Hepatocyte (in vitro differentiated cells): ENCODE measurements around the gene GLYATL2. TPM values are rescaled to one million over a fixed set of nuclear protein-coding genes. Genes with fewer than 3 reads are reported as not detected.

Experiments
- DNase-seq: peaks from one replicate; pipeline ENCODE4 v3.0.0-alpha.2; 2016; ENCODE audit warnings: low spot score
- H2AFZ ChIP-seq: fragments of 200-600 bp; sonication (generic); 2 replicates; pipeline ENCODE4 v1.6.0; 2016; ENCODE audit warnings: antibody characterized with exemption, mild to moderate bottlenecking
- H3K27ac ChIP-seq: fragments of 200-600 bp; sonication (generic); 2 replicates; pipeline ENCODE4 v1.5.1; 2016; ENCODE audit warnings: mild to moderate bottlenecking
- H3K27me3 ChIP-seq: fragments of 200-600 bp; sonication (generic); 2 replicates; pipeline ENCODE4 v1.6.1; 2016
- H3K36me3 ChIP-seq: fragments of 200-600 bp; sonication (generic); replicated peaks from 2 replicates; pipeline ENCODE4 v1.5.1; 2016; ENCODE audit warnings: low read depth; ENCODE audit not compliant: insufficient read depth
- H3K4me1 ChIP-seq: fragments of 200-600 bp; sonication (generic); 2 replicates; pipeline ENCODE4 v1.5.1; 2016; ENCODE audit warnings: mild to moderate bottlenecking, moderate library complexity; ENCODE audit not compliant: insufficient read depth
- H3K4me2 ChIP-seq: fragments of 200-600 bp; sonication (generic); 2 replicates; pipeline ENCODE4 v1.6.0; 2016
- H3K4me3 ChIP-seq: fragments of 200-600 bp; sonication (generic); 2 replicates; pipeline ENCODE4 v1.5.1; 2016; ENCODE audit warnings: mild to moderate bottlenecking
- H3K79me2 ChIP-seq: fragments of 200-600 bp; sonication (generic); 2 replicates; pipeline ENCODE4 v1.6.0; 2017; ENCODE audit warnings: mild to moderate bottlenecking
- H3K9me2 ChIP-seq: fragments of 200-600 bp; sonication (generic); replicated peaks from 2 replicates; pipeline ENCODE4 v1.6.0; 2017; ENCODE audit warnings: mild to moderate bottlenecking; ENCODE audit not compliant: insufficient read depth
- H3K9me3 ChIP-seq: fragments of 200-600 bp; sonication (generic); 2 replicates; pipeline ENCODE4 v1.5.1; 2016; ENCODE audit warnings: low read depth, mild to moderate bottlenecking
- H4K20me1 ChIP-seq: fragments of 200-600 bp; sonication (generic); 2 replicates; pipeline ENCODE4 v1.6.0; 2016; ENCODE audit warnings: mild to moderate bottlenecking; ENCODE audit not compliant: insufficient read depth, poor library complexity, severe bottlenecking
- EZH2 ChIP-seq: fragments of 200-600 bp; sonication (generic); IDR thresholded peaks from 2 replicates; pipeline ENCODE4 v1.6.1; 2016; ENCODE audit warnings: antibody characterized with exemption, mild to moderate bottlenecking, borderline replicate concordance
- EZH2phosphoT487 ChIP-seq: fragments of 200-600 bp; sonication (generic); IDR thresholded peaks from one replicate; pipeline ENCODE4 v1.6.1; 2018; ENCODE audit warnings: antibody characterized with exemption, mild to moderate bottlenecking, low read depth, moderate library complexity; ENCODE audit not compliant: unreplicated experiment, severe bottlenecking
- WGBS: methylation state at CpG from one replicate; pipeline ENCODE4 v1.1.6; 2016; ENCODE audit warnings: low lambda C conversion rate; ENCODE audit errors: missing lambda C conversion rate; 5-methylcytosine and 5-hydroxymethylcytosine counted together
- polyA plus RNA-seq: library from polyadenylated mRNA; unstranded; fragments of >200 nt; fragmentation: Nextera tagmentation; extraction: Ambion mirVana; gene quantifications from 2 replicates; pipeline ENCODE4 v1.2.1, GENCODE V29; 2016
- total RNA-seq: library from RNA; depleted of rRNA; stranded (reverse); fragments of >200 nt; gene quantifications from 2 replicates; pipeline ENCODE4 v1.2.3, GENCODE V29; 2014
- TF ChIP-seq, protein P1 (sequence below): fragments of 200-600 bp; sonication (generic); IDR thresholded peaks from 2 replicates; pipeline ENCODE4 v1.5.1; 2016; ENCODE audit warnings: antibody characterized with exemption, mild to moderate bottlenecking; ENCODE audit not compliant: poor library complexity

Gene GLYATL2
- total and polyA plus RNA-seq, 2 experiments from 2014 or later = 0.90 TPM; not detected in 1

DNA sequence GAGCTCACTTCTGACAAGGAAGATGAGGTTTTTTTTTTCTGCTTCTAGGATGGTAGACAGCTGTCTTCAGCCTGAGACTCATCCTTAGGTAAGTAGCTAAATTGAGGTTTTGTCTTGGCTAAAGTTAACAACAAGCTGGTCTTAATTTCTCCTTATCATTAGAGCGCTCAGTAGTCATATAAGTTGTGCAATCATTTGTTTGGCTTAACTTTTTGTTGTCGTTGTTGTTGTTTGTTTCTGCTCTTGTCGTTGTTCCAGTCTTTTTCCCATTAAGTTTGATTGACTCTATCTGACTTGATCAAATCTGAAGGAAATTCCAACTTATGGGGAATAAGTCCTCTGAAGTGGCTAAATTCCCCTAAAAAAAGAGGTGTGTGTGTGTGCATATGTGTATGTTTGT, 33.0 kb downstream of the GLYATL2 start:
- Histone ChIP-seq H3K27ac (no peak overlapping the region), H3K4me2 (no peak overlapping the region), H3K4me3 (no peak overlapping the region), H3K36me3 (no peaks in the 10 kb centered on the region), H3K79me2 (no peaks in the 10 kb centered on the region), H2AFZ (no peak overlapping the region), H4K20me1 (no peaks in the 10 kb centered on the region), H3K4me1 (no peaks in the 10 kb centered on the region), H3K27me3 (no peaks in the 10 kb centered on the region), H3K9me2 (no peaks in the 10 kb centered on the region), H3K9me3 (peaks cover 15% of the 10 kb centered on the region)
- TF ChIP-seq EZH2phosphoT487 (no peak), EZH2 (no peak)
- TF ChIP-seq, protein P1, sequence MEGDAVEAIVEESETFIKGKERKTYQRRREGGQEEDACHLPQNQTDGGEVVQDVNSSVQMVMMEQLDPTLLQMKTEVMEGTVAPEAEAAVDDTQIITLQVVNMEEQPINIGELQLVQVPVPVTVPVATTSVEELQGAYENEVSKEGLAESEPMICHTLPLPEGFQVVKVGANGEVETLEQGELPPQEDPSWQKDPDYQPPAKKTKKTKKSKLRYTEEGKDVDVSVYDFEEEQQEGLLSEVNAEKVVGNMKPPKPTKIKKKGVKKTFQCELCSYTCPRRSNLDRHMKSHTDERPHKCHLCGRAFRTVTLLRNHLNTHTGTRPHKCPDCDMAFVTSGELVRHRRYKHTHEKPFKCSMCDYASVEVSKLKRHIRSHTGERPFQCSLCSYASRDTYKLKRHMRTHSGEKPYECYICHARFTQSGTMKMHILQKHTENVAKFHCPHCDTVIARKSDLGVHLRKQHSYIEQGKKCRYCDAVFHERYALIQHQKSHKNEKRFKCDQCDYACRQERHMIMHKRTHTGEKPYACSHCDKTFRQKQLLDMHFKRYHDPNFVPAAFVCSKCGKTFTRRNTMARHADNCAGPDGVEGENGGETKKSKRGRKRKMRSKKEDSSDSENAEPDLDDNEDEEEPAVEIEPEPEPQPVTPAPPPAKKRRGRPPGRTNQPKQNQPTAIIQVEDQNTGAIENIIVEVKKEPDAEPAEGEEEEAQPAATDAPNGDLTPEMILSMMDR = no peak
- DNase-seq = no peak
- 62% methylated on average over 3 of the region's 3 CpGs for WGBS

DNA sequence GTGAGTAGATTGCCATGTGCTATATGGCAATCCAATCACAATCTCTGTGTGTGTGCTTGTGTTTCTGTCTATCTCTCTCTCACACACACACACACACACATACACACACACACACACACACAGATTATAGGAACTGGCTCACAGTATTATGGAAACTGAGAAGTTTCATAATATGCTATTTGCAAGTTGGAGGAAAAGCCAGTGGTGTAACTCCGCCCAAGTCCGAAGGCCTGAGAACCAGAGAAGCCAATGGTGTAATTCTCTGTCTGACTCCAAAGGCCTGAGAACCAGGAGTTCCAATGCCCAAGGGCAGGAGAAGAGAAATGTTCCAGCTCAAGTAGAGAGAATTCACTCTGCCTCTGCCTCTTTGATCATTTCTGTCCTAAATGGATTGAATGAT, 37.2 kb downstream of the GLYATL2 start:
- H3K4me2 ChIP-seq = no peak overlapping the region
- H3K27ac ChIP-seq = no peak overlapping the region
- 91% methylated on average over 2 of the region's 2 CpGs for WGBS

DNA sequence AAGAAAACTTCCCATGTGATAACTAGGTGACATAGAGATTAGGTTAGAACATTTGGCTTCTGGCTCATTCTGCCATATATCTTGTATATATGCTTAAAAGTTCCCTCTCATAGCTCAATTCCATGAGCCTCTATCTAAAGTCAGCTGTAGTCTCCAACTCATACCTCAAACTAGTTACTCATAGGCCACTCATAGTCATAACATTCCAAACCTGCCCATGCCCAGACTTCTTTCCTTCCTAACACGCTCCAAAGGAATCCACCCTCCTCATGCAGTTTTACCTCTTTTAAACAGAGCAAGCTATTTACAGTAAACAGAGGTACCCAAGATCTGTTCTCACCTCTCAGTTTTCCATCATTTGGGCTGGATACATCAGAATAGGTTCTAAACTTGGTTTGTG, 39.4 kb downstream of the GLYATL2 start:
- Histone ChIP-seq H3K9me2 (no peaks in the 10 kb centered on the region), H3K36me3 (no peaks in the 10 kb centered on the region), H3K4me2 (no peak overlapping the region), H4K20me1 (no peaks in the 10 kb centered on the region), H3K4me3 (no peak overlapping the region), H3K4me1 (no peaks in the 10 kb centered on the region), H3K79me2 (no peaks in the 10 kb centered on the region), H3K27me3 (no peaks in the 10 kb centered on the region), H3K9me3 (no peaks in the 10 kb centered on the region), H3K27ac (no peak overlapping the region), H2AFZ (no peak overlapping the region)
- no peak for DNase-seq
- WGBS = 86% methylated on average over 1 of the region's 1 CpG
- TF ChIP-seq EZH2phosphoT487 (no peak), EZH2 (no peak)
- TF ChIP-seq, protein P1 = no peak

More for the DNA sequence above, 37.2 kb downstream of the GLYATL2 start:
- Histone ChIP-seq H3K9me3 (no peaks in the 10 kb centered on the region), H3K9me2 (no peaks in the 10 kb centered on the region), H3K36me3 (no peaks in the 10 kb centered on the region), H2AFZ (no peak overlapping the region), H3K4me1 (no peaks in the 10 kb centered on the region), H3K4me3 (no peak overlapping the region), H3K79me2 (no peaks in the 10 kb centered on the region), H3K27me3 (no peaks in the 10 kb centered on the region), H4K20me1 (no peaks in the 10 kb centered on the region)
- no peak for TF ChIP-seq EZH2
- TF ChIP-seq, protein P1 = no peak
- TF ChIP-seq EZH2phosphoT487 = no peak
- DNase-seq = no peak

DNA sequence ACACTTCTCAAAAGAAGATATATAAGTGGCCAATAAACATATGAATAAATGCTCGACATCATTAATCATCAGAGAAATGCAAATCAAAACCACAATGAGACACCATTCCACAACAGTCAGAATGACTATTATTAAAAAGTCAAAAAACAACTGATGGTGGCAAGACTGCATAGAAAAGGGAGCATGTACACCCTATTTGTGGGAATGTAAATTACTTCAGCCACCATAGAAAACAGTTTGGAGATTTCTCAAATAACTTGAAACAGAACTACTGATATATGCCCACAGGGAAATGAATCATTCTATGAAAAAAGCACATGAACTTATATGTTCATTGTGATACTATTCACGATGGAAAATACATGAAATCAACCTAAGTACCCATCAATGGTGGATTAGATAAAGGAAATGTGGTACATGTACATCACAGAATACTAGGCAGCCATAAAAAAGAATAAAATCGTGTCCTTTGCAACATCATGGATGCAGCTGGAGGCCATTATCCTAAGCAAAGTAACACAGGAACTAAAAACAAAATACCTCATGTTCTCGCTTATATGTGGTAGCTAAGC, 42.4 kb downstream of the GLYATL2 start:
- no peak overlapping the region for H3K4me2 ChIP-seq
- no peaks in the 10 kb centered on the region for H3K79me2 ChIP-seq
- 53% methylated on average over 4 of the region's 4 CpGs for WGBS
- H4K20me1 ChIP-seq = no peaks in the 10 kb centered on the region
- no peaks in the 10 kb centered on the region for H3K9me3 ChIP-seq
- no peaks in the 10 kb centered on the region for H3K36me3 ChIP-seq
- TF ChIP-seq, protein P1 = no peak
- TF ChIP-seq EZH2 = no peak
- no peak for TF ChIP-seq EZH2phosphoT487
- H3K4me1 ChIP-seq = no peaks in the 10 kb centered on the region
- H3K4me3 ChIP-seq = no peak overlapping the region
- no peaks in the 10 kb centered on the region for H3K9me2 ChIP-seq
- H3K27me3 ChIP-seq = no peaks in the 10 kb centered on the region
- no peak overlapping the region for H2AFZ ChIP-seq
- DNase-seq = no peak
- H3K27ac ChIP-seq = no peak overlapping the region
